Measurements from ENCODE around the gene PRDM16. TPM values are rescaled to one million over a fixed set of nuclear protein-coding genes. Genes with fewer than 3 reads are reported as not detected.

The PRDM16 gene
- total RNA-seq, 1 donor from 2014 or later: not detected

DNA sequence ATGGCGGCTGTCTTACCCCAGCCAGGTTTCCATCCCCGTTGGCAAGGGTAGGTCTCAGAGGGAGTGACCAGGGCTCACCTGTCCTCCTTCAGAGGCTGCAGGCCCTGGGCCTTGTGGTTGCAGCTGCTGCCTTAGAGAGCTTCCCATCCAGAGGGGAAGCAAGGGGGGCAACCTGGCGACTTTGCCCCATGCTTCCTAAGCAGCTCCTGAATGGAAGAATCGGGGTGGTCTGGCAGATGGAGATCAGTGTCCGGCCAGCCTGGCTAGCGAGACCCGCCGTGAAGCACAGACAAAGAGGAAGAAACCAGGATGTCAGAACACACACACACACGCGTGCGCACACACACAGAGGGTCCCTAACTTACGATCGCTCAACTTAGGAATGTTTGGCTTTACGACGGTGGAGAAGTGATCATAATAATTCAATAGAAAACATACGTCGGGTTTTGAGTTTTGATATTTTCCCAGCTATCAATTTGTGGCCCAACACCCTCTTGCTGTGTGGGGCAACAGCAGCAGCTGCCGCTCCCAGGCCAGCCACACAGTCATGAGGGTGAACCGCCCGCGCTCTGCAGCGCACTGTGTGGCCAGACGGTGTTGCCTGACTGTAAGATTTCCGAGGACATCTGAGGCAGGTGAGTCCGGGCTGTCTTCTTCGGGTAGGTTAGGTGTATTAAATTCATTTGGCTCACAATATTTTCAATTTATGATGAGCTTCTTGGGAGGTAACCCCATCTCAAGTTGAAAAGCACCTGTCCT, 272.4 kb downstream of the PRDM16 start:
- H3K9me3 Mint-ChIP-seq: peaks cover 19% of the 10 kb centered on the region
- DNase-seq (ENCODE audit: low spot score): no peak
- H3K4me3 Mint-ChIP-seq (ENCODE audit: low read depth): no peak overlapping the region
- no peaks in the 10 kb centered on the region for H3K4me1 Mint-ChIP-seq (ENCODE audit: low read depth)
- no peaks in the 10 kb centered on the region for H3K27me3 Mint-ChIP-seq (ENCODE audit: low read depth)
- H3K27ac Mint-ChIP-seq: no peak overlapping the region
- intact Hi-C loops (cut with micrococcal nuclease): no loop called here
- no peaks in the 10 kb centered on the region for H3K36me3 Mint-ChIP-seq (ENCODE audit: low read depth)

- no peaks in the 10 kb centered on the region for H3K36me3 Mint-ChIP-seq (ENCODE audit: low read depth)
- intact Hi-C loops (cut with micrococcal nuclease): no loop called here
- H3K4me1 Mint-ChIP-seq (ENCODE audit: low read depth): no peaks in the 10 kb centered on the region
- H3K4me3 Mint-ChIP-seq (ENCODE audit: low read depth): no peak overlapping the region
- no peaks in the 10 kb centered on the region for H3K27me3 Mint-ChIP-seq (ENCODE audit: low read depth)
- peaks cover 19% of the 10 kb centered on the region for H3K9me3 Mint-ChIP-seq
- DNase-seq (ENCODE audit: low spot score): no peak
- no peak overlapping the region for H3K27ac Mint-ChIP-seq
Measured at GRCh38 chr1:3342960-3343359, 274.0 kb downstream of the PRDM16 start.

DNA sequence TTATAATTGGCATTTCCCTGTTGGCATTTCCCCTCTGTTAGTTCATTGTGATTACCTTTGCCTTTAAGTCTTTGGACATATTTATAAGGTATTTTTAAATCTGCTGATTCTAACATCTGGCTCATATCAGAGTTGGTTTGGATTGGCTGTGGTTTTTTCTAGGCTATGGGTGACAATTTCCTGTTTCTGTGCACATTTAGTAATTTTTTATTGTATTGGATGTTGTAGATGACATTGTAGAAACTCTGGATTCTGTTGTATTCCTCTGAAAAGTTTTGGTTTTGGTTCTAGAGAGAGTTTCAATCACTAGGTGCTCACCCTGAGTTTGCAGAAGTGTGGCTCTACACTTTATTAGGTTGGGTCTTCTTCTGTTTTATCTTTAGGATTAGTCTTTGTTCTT, 275.4 kb downstream of the PRDM16 start:
- Mint-ChIP-seq H3K4me3 (ENCODE audit: low read depth) (no peak overlapping the region), H3K27me3 (ENCODE audit: low read depth) (no peaks in the 10 kb centered on the region), H3K36me3 (ENCODE audit: low read depth) (no peaks in the 10 kb centered on the region), H3K9me3 (peaks cover 19% of the 10 kb centered on the region), H3K27ac (no peak overlapping the region), H3K4me1 (ENCODE audit: low read depth) (no peaks in the 10 kb centered on the region)
- intact Hi-C loops (cut with micrococcal nuclease): no loop called here
- DNase-seq (ENCODE audit: low spot score): no peak

- H3K27ac Mint-ChIP-seq: no peak overlapping the region
- no peak overlapping the region for H3K4me3 Mint-ChIP-seq (ENCODE audit: low read depth)
- DNase-seq (ENCODE audit: low spot score): no peak
- H3K9me3 Mint-ChIP-seq: peaks cover 19% of the 10 kb centered on the region
- H3K4me1 Mint-ChIP-seq (ENCODE audit: low read depth): no peaks in the 10 kb centered on the region
- no peaks in the 10 kb centered on the region for H3K27me3 Mint-ChIP-seq (ENCODE audit: low read depth)
- intact Hi-C loops (cut with micrococcal nuclease): no loop called here
- H3K36me3 Mint-ChIP-seq (ENCODE audit: low read depth): no peaks in the 10 kb centered on the region
Measured at GRCh38 chr1:3345792-3346191, 276.8 kb downstream of the PRDM16 start.

GRCh38 chr1:3346478-3346877, 277.5 kb downstream of the PRDM16 start:
- intact Hi-C loops (cut with micrococcal nuclease): no loop called here
- Mint-ChIP-seq H3K4me1 (ENCODE audit: low read depth) (no peaks in the 10 kb centered on the region), H3K27ac (no peak overlapping the region), H3K9me3 (peaks cover 19% of the 10 kb centered on the region), H3K4me3 (ENCODE audit: low read depth) (no peak overlapping the region), H3K36me3 (ENCODE audit: low read depth) (no peaks in the 10 kb centered on the region), H3K27me3 (ENCODE audit: low read depth) (no peaks in the 10 kb centered on the region)
- DNase-seq (ENCODE audit: low spot score): no peak

DNA sequence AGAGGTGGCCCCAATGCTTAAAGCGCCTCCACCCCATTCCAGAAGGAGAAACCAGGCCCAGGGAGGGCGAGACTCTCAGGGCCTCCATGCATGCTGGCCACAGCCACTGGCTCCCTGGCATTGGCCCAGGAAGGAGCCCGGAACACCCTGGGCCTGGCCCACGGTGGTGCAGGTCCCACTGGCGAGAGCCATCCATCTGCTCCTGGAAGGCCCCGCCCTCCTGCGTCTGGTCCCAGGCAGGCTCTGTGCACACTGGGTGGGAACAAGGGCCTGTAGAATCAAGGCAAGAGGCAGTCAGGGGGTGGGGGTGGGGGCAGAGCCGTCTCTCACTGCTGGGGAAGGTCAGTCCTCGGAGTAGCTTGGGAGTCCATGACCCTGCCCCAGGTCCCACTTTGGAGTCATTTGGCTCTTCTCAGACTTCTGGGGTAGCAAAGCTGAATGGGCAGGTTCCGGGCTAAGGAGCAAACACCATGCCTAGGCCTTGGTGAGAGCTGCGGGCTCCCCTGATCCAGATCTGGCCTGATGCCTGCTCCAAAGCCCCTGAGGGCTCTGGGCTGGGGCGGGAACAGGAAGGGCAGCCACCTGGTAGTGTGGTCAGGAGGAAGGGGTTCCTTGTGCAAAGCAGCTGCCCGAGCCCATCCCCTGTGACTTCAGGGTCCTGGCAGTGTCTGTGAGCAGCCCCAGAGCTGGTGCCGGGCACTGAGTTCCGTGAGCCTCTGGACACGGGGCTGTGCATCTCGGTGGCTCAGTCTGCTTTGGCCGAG, 278.4 kb downstream of the PRDM16 start:
- Mint-ChIP-seq H3K27me3 (ENCODE audit: low read depth) (no peaks in the 10 kb centered on the region), H3K27ac (no peak overlapping the region), H3K9me3 (peaks cover 19% of the 10 kb centered on the region), H3K4me3 (ENCODE audit: low read depth) (no peak overlapping the region), H3K36me3 (ENCODE audit: low read depth) (no peaks in the 10 kb centered on the region), H3K4me1 (ENCODE audit: low read depth) (no peaks in the 10 kb centered on the region)
- DNase-seq (ENCODE audit: low spot score): no peak
- intact Hi-C loops (cut with micrococcal nuclease): no loop called here

DNA sequence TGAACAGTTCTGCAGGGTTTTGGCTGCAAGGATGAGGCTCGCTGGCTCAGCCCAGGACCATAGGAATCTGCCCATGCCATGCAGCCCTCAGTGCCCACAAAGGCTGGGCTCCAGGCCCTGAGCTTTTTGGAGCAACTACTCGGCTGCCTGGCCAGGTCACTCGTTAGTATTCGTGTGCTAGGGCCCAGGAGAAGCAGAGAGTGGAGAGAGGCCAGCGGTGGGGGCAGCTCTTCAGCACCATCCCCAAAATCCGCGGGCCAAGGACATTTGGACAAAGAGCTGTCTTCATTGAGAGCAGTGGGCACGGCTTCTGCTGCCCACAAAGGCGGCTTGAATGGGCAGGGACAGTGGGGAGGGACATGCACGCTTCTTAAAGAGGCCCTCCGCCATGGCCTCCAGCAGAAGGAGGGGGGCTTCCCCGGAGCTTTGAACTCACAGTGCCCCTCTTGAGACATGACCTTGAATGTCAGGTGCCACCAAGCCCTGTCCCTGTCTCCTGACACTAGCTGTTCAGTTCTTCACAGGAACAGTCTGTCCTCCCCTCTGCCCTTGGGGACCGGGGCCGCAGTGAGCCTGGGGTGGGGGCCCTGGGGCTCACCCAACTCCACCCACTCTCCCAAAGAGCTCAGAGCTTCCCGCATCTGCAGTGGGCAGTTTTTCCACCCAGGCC, 279.3 kb downstream of the PRDM16 start:
- DNase-seq (ENCODE audit: low spot score): no peak
- no peak overlapping the region for H3K27ac Mint-ChIP-seq
- no peaks in the 10 kb centered on the region for H3K27me3 Mint-ChIP-seq (ENCODE audit: low read depth)
- no peaks in the 10 kb centered on the region for H3K4me1 Mint-ChIP-seq (ENCODE audit: low read depth)
- no peak overlapping the region for H3K4me3 Mint-ChIP-seq (ENCODE audit: low read depth)
- intact Hi-C loops (cut with micrococcal nuclease): no loop called here
- no peaks in the 10 kb centered on the region for H3K36me3 Mint-ChIP-seq (ENCODE audit: low read depth)
- H3K9me3 Mint-ChIP-seq: peaks cover 11% of the 10 kb centered on the region

DNA sequence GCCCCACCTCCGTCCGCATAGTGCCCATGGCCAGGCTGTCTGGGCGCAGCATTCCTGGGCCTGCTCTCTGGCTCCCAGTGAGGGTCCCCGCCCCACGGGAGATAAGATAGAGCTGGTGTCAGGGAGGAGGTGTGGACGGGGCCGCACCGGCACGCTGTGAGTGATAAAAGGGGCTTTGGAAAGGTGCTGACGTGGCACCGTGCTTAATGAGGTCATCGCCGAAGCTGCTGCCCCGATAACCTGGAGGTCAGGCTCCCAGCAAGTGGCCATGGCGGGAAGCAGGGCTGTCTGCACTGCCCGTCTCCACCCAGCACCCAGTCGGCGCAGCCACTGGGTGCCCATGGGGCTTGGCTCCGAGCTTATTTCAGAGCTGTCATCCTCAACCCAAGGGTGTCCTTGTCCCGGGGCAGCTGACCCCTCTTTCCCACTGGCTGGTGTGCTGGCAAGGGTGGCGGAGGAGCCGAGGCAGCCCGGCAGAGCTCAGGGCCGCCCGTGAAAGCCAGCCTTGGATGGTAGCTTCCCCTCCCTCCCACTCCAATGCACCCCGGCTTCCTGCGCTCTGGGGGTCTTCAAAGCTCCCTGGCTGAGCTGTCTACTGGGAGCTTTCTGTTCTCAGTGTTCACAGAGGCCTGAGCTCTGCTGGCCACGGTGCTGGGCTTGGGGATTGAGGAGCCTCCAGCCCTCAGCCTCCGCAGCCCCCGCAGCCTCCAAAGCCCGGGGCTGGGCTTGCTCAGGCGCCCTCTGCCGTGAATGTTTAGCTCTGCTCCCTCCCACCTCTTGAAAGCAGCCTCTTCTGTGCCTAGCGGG, 280.4 kb downstream of the PRDM16 start:
- Mint-ChIP-seq H3K27ac (no peak overlapping the region), H3K9me3 (peaks cover 2% of the 10 kb centered on the region), H3K36me3 (ENCODE audit: low read depth) (no peaks in the 10 kb centered on the region), H3K4me3 (ENCODE audit: low read depth) (no peak overlapping the region), H3K27me3 (ENCODE audit: low read depth) (no peaks in the 10 kb centered on the region), H3K4me1 (ENCODE audit: low read depth) (no peaks in the 10 kb centered on the region)
- intact Hi-C loops (cut with micrococcal nuclease): no loop called here
- DNase-seq (ENCODE audit: low spot score): no peak

GRCh38 chr1:3349968-3350299, 280.9 kb downstream of the PRDM16 start:
- no peaks in the 10 kb centered on the region for H3K36me3 Mint-ChIP-seq (ENCODE audit: low read depth)
- H3K4me1 Mint-ChIP-seq (ENCODE audit: low read depth): no peaks in the 10 kb centered on the region
- DNase-seq (ENCODE audit: low spot score): no peak
- H3K9me3 Mint-ChIP-seq: no peaks in the 10 kb centered on the region
- H3K27me3 Mint-ChIP-seq (ENCODE audit: low read depth): no peaks in the 10 kb centered on the region
- intact Hi-C loops (cut with micrococcal nuclease): no loop called here
- H3K4me3 Mint-ChIP-seq (ENCODE audit: low read depth): no peak overlapping the region
- no peak overlapping the region for H3K27ac Mint-ChIP-seq

DNA sequence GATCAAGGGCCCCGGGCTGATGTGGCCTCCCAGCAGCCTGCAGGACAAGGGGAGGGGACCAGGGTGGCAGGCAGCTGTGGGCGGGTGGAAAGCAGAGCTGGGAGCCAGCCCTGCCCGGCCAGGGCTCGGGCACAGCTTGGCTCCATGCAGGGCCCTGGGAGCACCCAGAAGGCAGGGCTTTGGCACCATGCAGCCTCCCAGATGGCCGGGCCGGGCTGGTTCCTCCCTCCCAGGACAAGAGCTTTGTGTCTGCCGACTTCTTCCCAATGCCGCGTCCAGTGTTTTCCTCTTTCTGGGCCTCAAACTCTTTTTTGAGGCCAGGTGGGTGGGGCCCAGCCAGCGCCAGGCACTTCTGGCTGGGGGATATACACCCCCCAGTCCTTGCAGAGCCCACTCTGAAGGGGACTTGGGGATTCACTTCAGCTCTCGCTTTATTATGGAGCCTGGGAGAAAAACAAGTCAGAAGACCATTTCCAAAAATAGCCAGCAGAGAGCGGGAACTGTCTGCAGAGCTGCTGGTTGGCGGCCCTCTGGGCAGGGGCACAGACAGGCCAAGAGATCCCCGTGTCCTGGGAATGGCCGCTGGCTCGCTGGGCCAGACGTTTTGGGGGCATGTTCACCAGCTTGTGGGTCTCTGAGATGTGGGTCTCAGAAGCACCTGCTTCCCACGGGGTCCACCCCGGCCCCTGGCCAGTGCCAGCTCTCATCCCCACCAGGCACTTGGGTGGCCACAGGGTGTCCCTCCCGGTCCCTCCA, 281.7 kb downstream of the PRDM16 start:
- no peaks in the 10 kb centered on the region for H3K9me3 Mint-ChIP-seq
- no peak overlapping the region for H3K4me3 Mint-ChIP-seq (ENCODE audit: low read depth)
- H3K27me3 Mint-ChIP-seq (ENCODE audit: low read depth): no peaks in the 10 kb centered on the region
- no peaks in the 10 kb centered on the region for H3K36me3 Mint-ChIP-seq (ENCODE audit: low read depth)
- no peak overlapping the region for H3K27ac Mint-ChIP-seq
- H3K4me1 Mint-ChIP-seq (ENCODE audit: low read depth): no peaks in the 10 kb centered on the region
- DNase-seq (ENCODE audit: low spot score): no peak
- intact Hi-C loops (cut with micrococcal nuclease): no loop called here

- intact Hi-C loops (cut with micrococcal nuclease): no loop called here
- Mint-ChIP-seq H3K4me3 (ENCODE audit: low read depth) (no peak overlapping the region), H3K36me3 (ENCODE audit: low read depth) (no peaks in the 10 kb centered on the region), H3K4me1 (ENCODE audit: low read depth) (no peaks in the 10 kb centered on the region), H3K9me3 (no peaks in the 10 kb centered on the region), H3K27me3 (ENCODE audit: low read depth) (no peaks in the 10 kb centered on the region), H3K27ac (no peak overlapping the region)
- no peak for DNase-seq (ENCODE audit: low spot score)
Measured at GRCh38 chr1:3351449-3352298, 282.7 kb downstream of the PRDM16 start.

All from activated T-helper 2 cell treated with anti-CD3 and anti-CD28 coated beads, Interferon-gamma antibody, Interleukin-2, Interleukin-4, amounts not matched to agents 10 μg/mL and 5 μg/mL and 100 μg/mL, durations not matched to agents 14 hours and 24 hours and 36 hours (primary cell).